BLaER1 (cell line): ENCODE results near the gene MTX1.

Experiments
- H3K27ac ChIP-seq: shearing (Covaris generic); formaldehyde crosslinking; 2 replicates; pipeline ENCODE4 v1.8.1; 2022
- H3K27me3 ChIP-seq: shearing (Covaris generic); formaldehyde crosslinking; 2 replicates; pipeline ENCODE4 v1.8.1; 2022
- H3K36me3 ChIP-seq: shearing (Covaris generic); formaldehyde crosslinking; 2 replicates; pipeline ENCODE4 v1.8.1; 2022
- H3K4me1 ChIP-seq: shearing (Covaris generic); formaldehyde crosslinking; 2 replicates; pipeline ENCODE4 v1.8.1; 2022
- H3K4me2 ChIP-seq: shearing (Covaris generic); formaldehyde crosslinking; 2 replicates; pipeline ENCODE4 v1.8.1; 2022
- H3K4me3 ChIP-seq: shearing (Covaris generic); formaldehyde crosslinking; 2 replicates; pipeline ENCODE4 v1.8.1; 2022
- H3K9ac ChIP-seq: shearing (Covaris generic); formaldehyde crosslinking; 2 replicates; pipeline ENCODE4 v1.8.1; 2022
- H3K9me3 ChIP-seq: shearing (Covaris generic); formaldehyde crosslinking; 2 replicates; pipeline ENCODE4 v1.8.1; 2022
- H4K20me1 ChIP-seq: shearing (Covaris generic); formaldehyde crosslinking; 2 replicates; pipeline ENCODE4 v1.8.1; 2022
- Cebpa-rat ChIP-seq: shearing (Covaris generic); IDR thresholded peaks from 2 replicates; pipeline ENCODE4 v1.8.1; 2022

The MTX1 gene

DNA sequence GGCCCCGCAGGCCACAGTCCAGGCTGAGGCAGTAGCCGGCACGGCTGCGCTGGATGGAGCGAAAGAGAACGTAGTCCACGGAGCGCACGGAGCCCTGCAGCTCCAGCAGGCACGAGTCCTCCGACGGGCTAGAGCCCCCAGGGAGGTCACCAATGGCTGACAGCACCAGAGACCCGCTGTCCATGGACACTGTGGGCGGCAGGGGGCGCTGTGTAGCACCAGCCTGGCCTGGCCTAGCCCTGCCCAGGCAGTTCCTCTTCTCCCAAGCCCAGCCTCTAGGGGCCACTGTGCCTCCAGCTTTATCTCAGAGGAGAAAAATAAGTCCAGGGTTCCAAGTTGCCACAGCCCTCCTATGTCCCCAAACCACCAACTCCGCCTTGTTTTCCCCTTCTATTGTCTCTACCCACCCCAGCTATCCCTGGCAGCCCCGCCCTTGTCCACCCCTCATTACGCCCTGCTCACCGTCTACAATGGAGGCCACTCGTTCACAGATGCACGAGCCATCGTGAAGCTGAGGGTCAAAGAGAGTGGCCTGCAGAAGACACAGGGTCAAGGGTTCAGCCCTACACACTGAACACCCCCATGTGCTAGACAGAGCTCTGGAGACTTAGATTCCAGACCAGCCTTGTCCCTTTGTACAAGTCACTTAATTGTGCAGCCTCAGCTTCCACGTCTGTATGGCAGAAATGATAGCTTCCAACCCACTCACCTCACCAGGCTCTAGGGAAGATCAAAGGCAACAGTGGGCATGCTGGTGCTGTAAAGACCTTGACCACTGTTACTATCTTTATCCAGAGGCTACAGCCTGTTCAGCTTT, 42.3 kb downstream of the MTX1 start:
- no peaks in the 10 kb centered on the region for H3K9me3 ChIP-seq
- TF ChIP-seq Cebpa-rat, result no peak
- peaks cover 21% of the 10 kb centered on the region for H3K36me3 ChIP-seq
- H3K4me2 ChIP-seq, result peak overlapping the region; percentile 88
- no peaks in the 10 kb centered on the region for H3K27me3 ChIP-seq
- peak overlapping the region; percentile 84 for H3K27ac ChIP-seq
- peaks cover 67% of the 10 kb centered on the region for H3K4me1 ChIP-seq
- peak overlapping the region; percentile 81 for H3K9ac ChIP-seq
- no peaks in the 10 kb centered on the region for H4K20me1 ChIP-seq
- H3K4me3 ChIP-seq, result peak overlapping the region; percentile 73

GRCh38 chr1:155251566-155251965, 43.1 kb downstream of the MTX1 start:
- H3K27ac ChIP-seq, result peak overlapping the region; percentile 84; the same call in 1 of the 2 replicates
- H3K4me1 ChIP-seq, result peaks cover 74% of the 10 kb centered on the region
- H3K4me2 ChIP-seq, result peak overlapping the region; percentile 88
- no peaks in the 10 kb centered on the region for H3K27me3 ChIP-seq
- H3K9me3 ChIP-seq, result no peaks in the 10 kb centered on the region
- H3K4me3 ChIP-seq, result no peak overlapping the region
- peak overlapping the region; percentile 81; the same call in 1 of the 2 replicates for H3K9ac ChIP-seq
- no peak for TF ChIP-seq Cebpa-rat
- H3K36me3 ChIP-seq, result peaks cover 28% of the 10 kb centered on the region
- H4K20me1 ChIP-seq, result 0 out of 2 replicates have a peak, but pooled peaks cover 5% of the 10 kb centered on the region

- H3K27ac ChIP-seq, result peak overlapping the region; percentile 83; the same call in 1 of the 2 replicates
- no peaks in the 10 kb centered on the region for H3K27me3 ChIP-seq
- 0 out of 2 replicates have a peak, but pooled peaks cover 7% of the 10 kb centered on the region for H4K20me1 ChIP-seq
- peak overlapping the region; percentile 99 for H3K4me2 ChIP-seq
- no peaks in the 10 kb centered on the region for H3K9me3 ChIP-seq
- no peak for TF ChIP-seq Cebpa-rat
- peaks cover 72% of the 10 kb centered on the region for H3K4me1 ChIP-seq
- no peak overlapping the region; the same call in 1 of the 2 replicates for H3K4me3 ChIP-seq
- peak overlapping the region; percentile 82; the same call in 1 of the 2 replicates for H3K9ac ChIP-seq
- H3K36me3 ChIP-seq, result peaks cover 32% of the 10 kb centered on the region
Observed at GRCh38 chr1:155253208-155253607, 44.7 kb downstream of the MTX1 start.

GRCh38 chr1:155253797-155254196, 45.3 kb downstream of the MTX1 start:
- Histone ChIP-seq H4K20me1 (0 out of 2 replicates have a peak, but pooled peaks cover 7% of the 10 kb centered on the region), H3K4me3 (peak overlapping the region; percentile 77), H3K27ac (peak overlapping the region; percentile 83), H3K27me3 (no peaks in the 10 kb centered on the region), H3K9me3 (no peaks in the 10 kb centered on the region), H3K36me3 (peaks cover 32% of the 10 kb centered on the region), H3K4me1 (peaks cover 66% of the 10 kb centered on the region), H3K9ac (peak overlapping the region; percentile 82), H3K4me2 (peak overlapping the region; percentile 99)
- TF ChIP-seq Cebpa-rat, result no peak

DNA sequence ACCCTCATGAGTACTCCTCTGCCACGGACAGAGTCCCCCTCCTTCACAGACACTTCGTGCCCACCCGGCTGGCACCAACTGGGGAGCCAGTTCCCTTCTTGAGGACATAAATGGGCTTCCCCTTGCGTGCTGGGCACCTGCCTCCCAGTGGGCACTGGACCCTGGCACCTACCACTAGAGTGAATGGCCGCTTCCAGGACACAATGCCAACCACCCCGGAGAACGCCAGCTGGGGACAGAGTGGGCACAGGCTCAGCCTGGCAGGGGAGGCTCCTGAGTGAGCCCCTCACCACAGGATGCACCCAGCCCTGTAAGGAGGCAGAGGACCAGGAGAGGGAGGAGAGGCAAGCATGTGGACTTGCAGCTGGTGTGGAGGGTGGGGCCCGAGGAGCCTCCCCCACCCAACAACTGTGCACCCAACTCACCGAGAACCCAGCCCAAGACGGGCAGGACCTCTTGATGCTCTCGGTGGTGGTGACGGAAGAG, 45.8 kb downstream of the MTX1 start:
- Histone ChIP-seq H3K27ac (peak overlapping the region; percentile 83), H3K9ac (peak overlapping the region; percentile 82)

DNA sequence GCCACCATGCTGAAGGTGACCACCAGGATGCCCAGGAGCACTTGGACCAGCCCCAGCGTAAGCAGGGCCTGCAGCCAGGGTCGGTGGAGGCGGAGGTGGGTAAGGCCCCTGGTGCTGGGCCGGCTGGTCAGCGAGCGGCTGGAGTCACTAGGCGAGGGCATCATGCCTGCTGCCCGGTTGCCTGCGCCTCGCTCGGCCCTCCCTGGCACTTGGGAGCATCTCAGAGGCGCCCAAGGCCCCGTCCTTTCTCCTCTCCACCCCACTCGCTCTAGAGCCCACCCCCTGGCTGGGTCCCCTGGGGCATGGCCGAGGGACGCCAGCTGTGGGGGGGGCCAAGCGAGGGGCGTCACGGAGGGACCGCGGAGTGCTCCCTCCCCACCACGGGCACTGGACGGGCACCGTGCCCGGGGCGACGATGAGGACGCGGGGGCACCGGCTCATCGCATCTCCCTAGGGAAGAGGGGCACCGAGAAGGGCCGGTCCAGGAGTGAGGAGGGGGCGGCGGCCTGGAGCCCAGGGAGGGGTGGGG, 46.3 kb downstream of the MTX1 start:
- H3K36me3 ChIP-seq, result peaks cover 38% of the 10 kb centered on the region
- H3K4me2 ChIP-seq, result peak overlapping the region; percentile 99
- peak overlapping the region; percentile 83 for H3K27ac ChIP-seq
- no peak for TF ChIP-seq Cebpa-rat
- H3K9me3 ChIP-seq, result no peaks in the 10 kb centered on the region
- no peaks in the 10 kb centered on the region for H3K27me3 ChIP-seq
- H3K4me1 ChIP-seq, result peaks cover 58% of the 10 kb centered on the region
- H3K9ac ChIP-seq, result peak overlapping the region; percentile 82
- H4K20me1 ChIP-seq, result peaks cover 7% of the 10 kb centered on the region; the same call in 1 of the 2 replicates
- peak overlapping the region; percentile 77 for H3K4me3 ChIP-seq

More for the DNA sequence above, 45.8 kb downstream of the MTX1 start:
- peak overlapping the region; percentile 99 for H3K4me2 ChIP-seq
- peak overlapping the region; percentile 77 for H3K4me3 ChIP-seq
- no peaks in the 10 kb centered on the region for H3K27me3 ChIP-seq
- peaks cover 63% of the 10 kb centered on the region for H3K4me1 ChIP-seq
- H3K9me3 ChIP-seq, result no peaks in the 10 kb centered on the region
- H4K20me1 ChIP-seq, result 0 out of 2 replicates have a peak, but pooled peaks cover 7% of the 10 kb centered on the region
- no peak for TF ChIP-seq Cebpa-rat
- peaks cover 33% of the 10 kb centered on the region for H3K36me3 ChIP-seq

DNA sequence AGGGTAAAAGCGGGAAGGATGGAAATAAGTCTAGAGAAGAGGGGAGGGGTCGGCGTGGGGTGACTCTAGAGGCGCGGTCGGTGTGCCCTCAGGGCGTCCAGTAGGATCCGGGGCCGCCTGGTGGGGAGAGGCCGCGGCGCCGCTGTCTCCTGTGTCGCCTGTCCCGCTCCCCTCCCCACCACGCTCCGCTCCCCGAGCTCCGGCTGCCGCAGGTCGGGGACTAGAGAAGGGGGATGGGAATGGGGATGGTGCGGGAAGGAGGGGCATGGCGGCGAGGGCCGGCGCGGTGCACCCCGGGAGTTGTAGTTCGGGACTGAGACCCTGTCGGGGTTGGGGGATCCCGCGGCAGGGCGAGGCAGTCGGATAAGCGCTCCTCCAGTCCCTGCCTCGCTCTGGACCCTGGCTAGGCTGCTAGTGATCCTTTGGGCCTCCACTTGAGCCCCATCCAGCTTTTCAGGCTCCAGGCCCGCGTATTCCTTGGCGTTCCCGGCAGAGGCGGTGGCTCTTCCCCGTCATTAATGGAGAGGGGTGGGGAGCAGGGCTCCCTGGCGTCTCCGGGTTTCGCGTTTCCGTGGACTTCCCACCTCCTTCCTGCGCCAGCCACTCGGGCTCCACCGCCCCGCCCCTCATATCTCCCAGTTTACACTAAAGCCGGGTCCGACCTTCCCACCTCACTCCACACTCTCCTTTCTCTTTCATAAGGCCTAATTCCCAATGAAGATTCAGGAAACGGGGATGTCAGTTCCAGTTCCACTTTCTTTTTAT, 46.9 kb downstream of the MTX1 start, which contains the start of gene ENTREP3:
ENTREP3 (minus strand) TSS at position 241 of the 765 bp plus-strand sequence. CDS start 606 bp downstream, outside the sequence.
- peaks cover 57% of the 10 kb centered on the region for H3K4me1 ChIP-seq
- H3K27ac ChIP-seq, result peak within 1 kb of the TSS; percentile 83
- H3K9ac ChIP-seq, result peak within 1 kb of the TSS; percentile 82
- H3K9me3 ChIP-seq, result no peaks in the 10 kb centered on the region
- peaks cover 44% of the 10 kb centered on the region for H3K36me3 ChIP-seq
- H3K4me3 ChIP-seq, result peak within 1 kb of the TSS; percentile 77
- no peaks in the 10 kb centered on the region for H3K27me3 ChIP-seq
- H3K4me2 ChIP-seq, result peak within 1 kb of the TSS; percentile 99
- no peak for TF ChIP-seq Cebpa-rat
- peaks cover 11% of the 10 kb centered on the region for H4K20me1 ChIP-seq

- TF ChIP-seq Cebpa-rat, result no peak
- no peaks in the 10 kb centered on the region for H3K9me3 ChIP-seq
- H3K4me3 ChIP-seq, result peak overlapping the region; percentile 77; the same call in 1 of the 2 replicates
- no peak overlapping the region for H3K27ac ChIP-seq
- peaks cover 19% of the 10 kb centered on the region for H4K20me1 ChIP-seq
- peak overlapping the region; percentile 99 for H3K4me2 ChIP-seq
- H3K4me1 ChIP-seq, result peaks cover 58% of the 10 kb centered on the region
- no peaks in the 10 kb centered on the region for H3K27me3 ChIP-seq
- peak overlapping the region; percentile 82 for H3K9ac ChIP-seq
- peaks cover 49% of the 10 kb centered on the region for H3K36me3 ChIP-seq
Observed at GRCh38 chr1:155256058-155256852, 47.8 kb downstream of the MTX1 start.
